ENCODE results near the gene SFRP2.

The SFRP2 gene

GRCh38 chr4:153781280-153781679 lies 7.6 kb downstream of the SFRP2 start:
- no peak for TF ChIP-seq ZFX (IDR thresholded peaks at IDR 0.05)
- TF ChIP-seq CTCF (conservative IDR thresholded peaks at IDR 0.05), result no peak
- H3K27ac ChIP-seq, result peak overlapping the region; percentile 59

GRCh38 chr4:153780876-153781275 lies 8.0 kb downstream of the SFRP2 start:
- TF ChIP-seq CTCF (conservative IDR thresholded peaks at IDR 0.05) (no peak), ZFX (IDR thresholded peaks at IDR 0.05) (no peak)
- peak overlapping the region; percentile 59; the same call in 1 of the 2 replicates for H3K27ac ChIP-seq

- H3K27ac ChIP-seq, result no peak overlapping the region
- TF ChIP-seq CTCF (conservative IDR thresholded peaks at IDR 0.05) (no peak), ZFX (IDR thresholded peaks at IDR 0.05) (no peak)
Measured at GRCh38 chr4:153780221-153780620, 8.7 kb downstream of the SFRP2 start.

- H3K27ac ChIP-seq, result no peak overlapping the region
- TF ChIP-seq CTCF (conservative IDR thresholded peaks at IDR 0.05), result no peak
- no peak for TF ChIP-seq ZFX (IDR thresholded peaks at IDR 0.05)
Measured at GRCh38 chr4:153778383-153778782, 10.5 kb downstream of the SFRP2 start.

- no peak for TF ChIP-seq CTCF (conservative IDR thresholded peaks at IDR 0.05)
- TF ChIP-seq ZFX (IDR thresholded peaks at IDR 0.05), result no peak
- H3K27ac ChIP-seq, result no peak overlapping the region
Measured at GRCh38 chr4:153777421-153777820, 11.5 kb downstream of the SFRP2 start.

- no peak overlapping the region for H3K27ac ChIP-seq
- TF ChIP-seq ZFX (IDR thresholded peaks at IDR 0.05) (no peak), CTCF (conservative IDR thresholded peaks at IDR 0.05) (no peak)
Measured at GRCh38 chr4:153776601-153777000, 12.3 kb downstream of the SFRP2 start.

GRCh38 chr4:153773236-153773690 lies 15.6 kb downstream of the SFRP2 start:
- TF ChIP-seq CTCF (conservative IDR thresholded peaks at IDR 0.05), result peak; percentile 25
- no peak for TF ChIP-seq ZFX (IDR thresholded peaks at IDR 0.05)
- H3K27ac ChIP-seq, result no peak overlapping the region
